HTERT RPE-1 (cell line): ENCODE results near the gene SYT9.

Experiments
- in situ Hi-C: fragments of 300-500 bp; cut with MboI; formaldehyde crosslinking; loops from 4 replicates; pipeline ENCODE4 v1.14.3; 2020; ENCODE audit warnings: low sequenced_read_pairs

SYT9 gene

GRCh38 chr11:7270233-7270865, 18.6 kb downstream of the SYT9 start:
- in situ Hi-C loops, result no loop called here

GRCh38 chr11:7272373-7272772, 20.7 kb downstream of the SYT9 start:
- in situ Hi-C loops, result no loop called here

- in situ Hi-C loops, result no loop called here
Observed at GRCh38 chr11:7275133-7275532, 23.4 kb downstream of the SYT9 start.

- in situ Hi-C loops, result no loop called here
Observed at GRCh38 chr11:7278314-7278917, 26.7 kb downstream of the SYT9 start.

- in situ Hi-C loops, result no loop called here
Observed at GRCh38 chr11:7279676-7280075, 28.0 kb downstream of the SYT9 start.

- in situ Hi-C loops, result no loop called here
Observed at GRCh38 chr11:7281079-7281478, 29.4 kb downstream of the SYT9 start.

GRCh38 chr11:7281809-7282208, 30.1 kb downstream of the SYT9 start:
- in situ Hi-C loops, result no loop called here

GRCh38 chr11:7286178-7286577, 34.5 kb downstream of the SYT9 start:
- in situ Hi-C loops, result no loop called here

GRCh38 chr11:7291100-7291829, 39.6 kb downstream of the SYT9 start:
- in situ Hi-C loops, result no loop called here

GRCh38 chr11:7292922-7293321, 41.2 kb downstream of the SYT9 start:
- in situ Hi-C loops, result no loop called here

GRCh38 chr11:7299393-7299792, 47.7 kb downstream of the SYT9 start:
- in situ Hi-C loops, result no loop called here

GRCh38 chr11:7300281-7300680, 48.6 kb downstream of the SYT9 start:
- in situ Hi-C loops, result no loop called here

- in situ Hi-C loops, result no loop called here
Observed at GRCh38 chr11:7303146-7303545, 51.4 kb downstream of the SYT9 start.

- in situ Hi-C loops, result no loop called here
Observed at GRCh38 chr11:7306900-7307299, 55.2 kb downstream of the SYT9 start.

- in situ Hi-C loops, result no loop called here
Observed at GRCh38 chr11:7307836-7308235, 56.1 kb downstream of the SYT9 start.

- in situ Hi-C loops, result no loop called here
Observed at GRCh38 chr11:7311903-7312302, 60.2 kb downstream of the SYT9 start.

GRCh38 chr11:7314811-7315604, 63.3 kb downstream of the SYT9 start:
- in situ Hi-C loops, result no loop called here

GRCh38 chr11:7319501-7319900, 67.8 kb downstream of the SYT9 start:
- in situ Hi-C loops, result no loop called here

- in situ Hi-C loops, result no loop called here
Observed at GRCh38 chr11:7320306-7320705, 68.6 kb downstream of the SYT9 start.

- in situ Hi-C loops, result no loop called here
Observed at GRCh38 chr11:7321473-7322450, 70.1 kb downstream of the SYT9 start.
